Mucosa of stomach (tissue), 1 donor: ENCODE data around the gene POLR3K.

Experiments used
- H3K27me3 ChIP-seq: one replicate; pipeline ENCODE4 v1.7.0; 2013; ENCODE audit warnings: mild to moderate bottlenecking, low read length; ENCODE audit not compliant: control insufficient read depth, insufficient read depth
- H3K36me3 ChIP-seq: one replicate; pipeline ENCODE4 v1.7.0; 2013; ENCODE audit warnings: low read length; ENCODE audit not compliant: control insufficient read depth, insufficient read depth
- H3K4me1 ChIP-seq: one replicate; pipeline ENCODE4 v1.7.0; 2013; ENCODE audit warnings: mild to moderate bottlenecking, low read length; ENCODE audit not compliant: control insufficient read depth, insufficient read depth
- H3K4me3 ChIP-seq: one replicate; pipeline ENCODE4 v1.7.0; 2013; ENCODE audit warnings: low read length
- H3K9ac ChIP-seq: one replicate; pipeline ENCODE4 v1.7.0; 2013; ENCODE audit warnings: mild to moderate bottlenecking, low read length, moderate library complexity
- H3K9me3 ChIP-seq: one replicate; pipeline ENCODE4 v1.7.0; 2013; ENCODE audit warnings: mild to moderate bottlenecking, low read length, moderate library complexity; ENCODE audit not compliant: control insufficient read depth
- donor health status: Pancreatic carcinoma.

The POLR3K gene

GRCh38 chr16:67183-67791 is 13.9 kb upstream of the POLR3K start:
- H3K27me3 ChIP-seq, result peaks cover 4% of the 10 kb centered on the region
- H3K9me3 ChIP-seq, result no peaks in the 10 kb centered on the region
- no peak overlapping the region for H3K9ac ChIP-seq
- H3K4me1 ChIP-seq, result peaks cover 23% of the 10 kb centered on the region
- no peaks in the 10 kb centered on the region for H3K36me3 ChIP-seq
- H3K4me3 ChIP-seq, result no peak overlapping the region

GRCh38 chr16:66309-67182 is 13.1 kb upstream of the POLR3K start:
- Histone ChIP-seq H3K36me3 (no peaks in the 10 kb centered on the region), H3K4me1 (peaks cover 22% of the 10 kb centered on the region), H3K4me3 (no peak overlapping the region), H3K9ac (no peak overlapping the region), H3K27me3 (peaks cover 4% of the 10 kb centered on the region), H3K9me3 (no peaks in the 10 kb centered on the region)

- Histone ChIP-seq H3K4me3 (no peak overlapping the region), H3K9ac (peak overlapping the region; percentile 34), H3K4me1 (peaks cover 14% of the 10 kb centered on the region), H3K36me3 (no peaks in the 10 kb centered on the region), H3K9me3 (no peaks in the 10 kb centered on the region), H3K27me3 (peaks cover 3% of the 10 kb centered on the region)
Measured at GRCh38 chr16:65745-66144, 12.3 kb upstream of the POLR3K start.

- no peaks in the 10 kb centered on the region for H3K9me3 ChIP-seq
Measured at GRCh38 chr16:64914-65255, 11.5 kb upstream of the POLR3K start.

GRCh38 chr16:63998-64913 is 10.8 kb upstream of the POLR3K start:
- Histone ChIP-seq H3K9ac (no peak overlapping the region), H3K27me3 (no peaks in the 10 kb centered on the region), H3K9me3 (no peaks in the 10 kb centered on the region), H3K4me3 (no peak overlapping the region), H3K36me3 (no peaks in the 10 kb centered on the region), H3K4me1 (peaks cover 8% of the 10 kb centered on the region)

More at GRCh38 chr16:64914-65255, 11.5 kb upstream of the POLR3K start:
- Histone ChIP-seq H3K36me3 (no peaks in the 10 kb centered on the region), H3K4me3 (no peak overlapping the region), H3K27me3 (no peaks in the 10 kb centered on the region), H3K4me1 (peaks cover 8% of the 10 kb centered on the region), H3K9ac (no peak overlapping the region)

- no peak overlapping the region for H3K9ac ChIP-seq
- H3K9me3 ChIP-seq, result no peaks in the 10 kb centered on the region
- no peak overlapping the region for H3K4me3 ChIP-seq
- no peaks in the 10 kb centered on the region for H3K27me3 ChIP-seq
- H3K36me3 ChIP-seq, result no peaks in the 10 kb centered on the region
- peaks cover 8% of the 10 kb centered on the region for H3K4me1 ChIP-seq
Measured at GRCh38 chr16:63466-63865, 10.1 kb upstream of the POLR3K start.

GRCh38 chr16:62968-63391 is 9.6 kb upstream of the POLR3K start:
- Histone ChIP-seq H3K9me3 (no peaks in the 10 kb centered on the region), H3K36me3 (no peaks in the 10 kb centered on the region), H3K9ac (no peak overlapping the region), H3K4me1 (peaks cover 8% of the 10 kb centered on the region), H3K4me3 (no peak overlapping the region), H3K27me3 (no peaks in the 10 kb centered on the region)

- H3K36me3 ChIP-seq, result no peaks in the 10 kb centered on the region
- H3K9me3 ChIP-seq, result no peaks in the 10 kb centered on the region
- peaks cover 8% of the 10 kb centered on the region for H3K4me1 ChIP-seq
- H3K4me3 ChIP-seq, result no peak overlapping the region
- H3K9ac ChIP-seq, result no peak overlapping the region
- no peaks in the 10 kb centered on the region for H3K27me3 ChIP-seq
Measured at GRCh38 chr16:62283-62967, 9.0 kb upstream of the POLR3K start.

GRCh38 chr16:61879-62281 is 8.5 kb upstream of the POLR3K start:
- H3K27me3 ChIP-seq, result no peaks in the 10 kb centered on the region
- H3K36me3 ChIP-seq, result peaks cover under 1% of the 10 kb centered on the region
- H3K9me3 ChIP-seq, result no peaks in the 10 kb centered on the region
- H3K4me1 ChIP-seq, result peaks cover 8% of the 10 kb centered on the region
- H3K9ac ChIP-seq, result no peak overlapping the region
- H3K4me3 ChIP-seq, result no peak overlapping the region

GRCh38 chr16:60929-61878 is 7.8 kb upstream of the POLR3K start:
- Histone ChIP-seq H3K9me3 (no peaks in the 10 kb centered on the region), H3K4me3 (no peak overlapping the region), H3K36me3 (peaks cover 7% of the 10 kb centered on the region), H3K27me3 (no peaks in the 10 kb centered on the region), H3K4me1 (peaks cover 8% of the 10 kb centered on the region), H3K9ac (no peak overlapping the region)

GRCh38 chr16:60166-60565 is 6.8 kb upstream of the POLR3K start:
- peaks cover 13% of the 10 kb centered on the region for H3K36me3 ChIP-seq
- H3K4me1 ChIP-seq, result no peaks in the 10 kb centered on the region
- H3K9ac ChIP-seq, result no peak overlapping the region
- no peaks in the 10 kb centered on the region for H3K27me3 ChIP-seq
- no peaks in the 10 kb centered on the region for H3K9me3 ChIP-seq
- no peak overlapping the region for H3K4me3 ChIP-seq
